AG04449 (cell line): ENCODE measurements around the gene DOCK3.
A peak's percentile ranks its signal among the peaks of the same experiment; 100 is the strongest.

Experiments used
- CTCF ChIA-PET: fragments of 350-600 bp; formaldehyde crosslinking; extraction: SDS; loops from one replicate; lab custom pipeline; 2021; ENCODE audit warnings: antibody characterized with exemption; lab: Yijun Ruan, JAX
- POLR2A ChIA-PET: fragments of 400-600, 350-600 bp; formaldehyde crosslinking; extraction: SDS; loops from one replicate; lab custom pipeline; 2020; ENCODE audit warnings: antibody characterized with exemption, inconsistent platforms; lab: Yijun Ruan, JAX
- DNase-seq: peaks from one replicate; pipeline ENCODE4 v3.0.0-alpha.2; 2010; ENCODE audit warnings: low read depth, low spot score
- H3K4me3 ChIP-seq: 2 replicates; pipeline ENCODE4 v1.5.1; 2011; ENCODE audit warnings: low read depth, mild to moderate bottlenecking, control low read depth, low read length
- CTCF ChIP-seq: IDR thresholded peaks from one replicate; pipeline ENCODE4 v1.5.1; 2011; ENCODE audit warnings: mild to moderate bottlenecking, moderate library complexity, low read length, control low read depth, inconsistent platforms; ENCODE audit not compliant: insufficient read depth; ENCODE audit errors: missing control alignments

DOCK3 gene

GRCh38 chr3:51393134-51393495 is 718.4 kb downstream of the DOCK3 start:
- CTCF ChIA-PET, result interaction anchor here (0.7 to 1.8 kb wide), 4 partner anchors 12 to 777 kb away, joined by 3 to 6 read pairs (median 4); no protein-coding TSS in a partner anchor
- no peak for DNase-seq
- H3K4me3 ChIP-seq, result peak overlapping the region; percentile 75; the same call in 1 of the 2 replicates
- POLR2A ChIA-PET, result no interaction called here
- no peak for TF ChIP-seq CTCF

GRCh38 chr3:51393564-51393963 is 718.8 kb downstream of the DOCK3 start:
- POLR2A ChIA-PET, result interaction anchor here (1.6 kb wide), 1 partner anchor 9 kb away, joined by 5 read pairs; the partner anchor contains the start of gene MANF
- H3K4me3 ChIP-seq, result no peak overlapping the region
- CTCF ChIA-PET, result interaction anchor here (0.6 to 1.2 kb wide), 5 partner anchors 11 to 784 kb away, joined by 3 to 4 read pairs (median 3); no protein-coding TSS in a partner anchor

DNA sequence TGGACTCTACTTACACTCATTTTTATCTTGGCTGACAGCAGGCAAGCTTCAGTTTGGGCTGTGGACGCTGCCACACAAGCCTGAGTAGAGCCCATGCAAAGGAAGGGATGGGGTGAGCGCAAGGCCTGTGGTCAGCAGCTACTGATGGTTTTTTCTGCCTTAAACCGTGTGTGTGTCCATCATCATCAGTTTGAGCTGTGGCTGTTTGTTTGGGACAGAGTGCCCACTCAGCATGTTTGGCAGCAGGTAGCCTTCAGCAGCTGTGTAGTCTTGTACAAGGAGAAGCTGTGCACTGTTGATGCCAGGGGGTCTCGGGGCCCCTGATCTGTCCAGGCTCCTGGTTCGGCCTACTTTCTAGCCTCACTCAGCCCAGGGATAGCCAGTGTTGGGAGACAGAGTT is 719.8 kb downstream of the DOCK3 start:
- no peak overlapping the region for H3K4me3 ChIP-seq
- DNase-seq, result no peak
- ChIA-PET CTCF (interaction anchor here (1.1 to 1.9 kb wide), 4 partner anchors 40 to 780 kb away, joined by 3 to 7 read pairs (median 4); no protein-coding TSS in a partner anchor), POLR2A (interaction anchor here (0.6 to 1.6 kb wide), 2 partner anchors 10 to 572 kb away, joined by 3 to 5 read pairs; partner anchors contain the start of genes MANF and PCBP4)
- TF ChIP-seq CTCF, result no peak

More at GRCh38 chr3:51393564-51393963, 718.8 kb downstream of the DOCK3 start:
- no peak for DNase-seq
- TF ChIP-seq CTCF, result no peak

DNA sequence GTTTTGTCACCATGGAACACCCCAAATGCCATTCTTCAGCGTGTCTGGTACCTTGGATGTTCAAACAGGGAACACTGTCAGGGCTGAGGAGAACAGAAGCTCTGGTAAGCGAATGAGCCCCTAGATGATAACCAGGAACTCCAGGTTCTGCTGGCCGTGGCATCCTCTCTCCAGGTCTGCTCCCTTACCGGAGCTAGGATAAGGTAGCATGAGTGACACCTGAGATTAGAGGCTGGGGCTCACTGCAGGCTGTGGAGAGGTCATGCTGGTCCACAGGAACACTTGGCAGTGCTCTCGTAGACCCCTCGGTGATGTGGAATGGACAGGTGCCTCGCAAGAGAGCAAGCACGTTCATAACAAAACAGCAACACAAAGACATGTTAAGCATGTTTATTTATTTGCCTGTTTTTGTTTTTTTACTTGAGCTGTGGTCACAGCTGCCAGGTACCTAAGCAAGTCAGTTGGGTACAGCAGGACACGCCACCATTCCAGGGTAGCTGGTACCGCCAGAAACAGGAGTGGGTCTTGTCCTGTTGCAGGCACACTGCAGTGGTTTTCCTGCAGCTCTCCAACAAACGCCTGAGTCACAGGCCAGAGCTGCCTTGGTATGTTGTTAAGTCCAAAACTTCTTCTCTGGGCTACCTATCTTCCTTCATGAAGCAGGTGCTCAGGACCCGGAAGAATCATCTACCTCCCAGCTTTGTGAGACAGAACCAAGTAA is 720.9 kb downstream of the DOCK3 start:
- POLR2A ChIA-PET, result no interaction called here
- CTCF ChIA-PET, result interaction anchor here (0.6 to 10.0 kb wide), 5 partner anchors 6 to 781 kb away, joined by 3 to 71 read pairs (median 4); partner anchors contain the start of gene RBM15B
- no peak for DNase-seq
- no peak overlapping the region for H3K4me3 ChIP-seq
- TF ChIP-seq CTCF, result no peak

DNA sequence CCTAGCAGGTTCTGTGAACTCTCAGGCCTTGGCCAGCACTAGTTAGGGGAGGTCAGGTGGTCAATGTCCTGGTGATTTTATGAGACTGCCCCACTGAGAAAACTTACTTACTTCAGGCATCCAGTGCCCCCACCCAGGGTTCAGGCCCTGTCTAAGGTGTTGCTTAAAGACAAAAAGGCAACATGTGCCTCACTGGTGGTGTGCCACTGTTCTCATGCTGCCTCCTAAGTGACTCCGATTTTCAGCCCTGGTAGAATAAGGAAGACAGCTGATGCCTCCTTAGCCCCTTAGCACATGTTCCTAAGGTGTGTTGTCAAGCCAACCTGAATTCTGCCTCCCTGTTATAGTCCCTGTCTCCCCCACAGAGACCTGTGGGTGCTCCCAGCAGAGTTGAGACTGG is 721.7 kb downstream of the DOCK3 start:
- no peak for TF ChIP-seq CTCF
- CTCF ChIA-PET, result interaction anchor here (0.9 to 10.0 kb wide), 3 partner anchors 7 to 38 kb away, joined by 3 to 71 read pairs (median 3); partner anchors contain the start of gene RBM15B
- no peak for DNase-seq
- POLR2A ChIA-PET, result no interaction called here
- H3K4me3 ChIP-seq, result no peak overlapping the region

GRCh38 chr3:51397392-51397791 is 722.7 kb downstream of the DOCK3 start:
- no peak for DNase-seq
- ChIA-PET CTCF (interaction anchor here (0.9 to 10.0 kb wide), 5 partner anchors 8 to 26 kb away, joined by 3 to 71 read pairs (median 3); partner anchors contain the start of genes MANF and RBM15B), POLR2A (interaction anchor here (1.2 kb wide), 1 partner anchor 12 kb away, joined by 3 read pairs; the partner anchor contains the start of gene MANF)
- no peak overlapping the region for H3K4me3 ChIP-seq
- no peak for TF ChIP-seq CTCF
